Pancreas (tissue), 10 donors: Measurements from ENCODE around the gene HJURP. TPM values are rescaled to one million over a fixed set of nuclear protein-coding genes. Genes with fewer than 3 reads are reported as not detected.

Experiments used
- ATAC-seq, 4 donors: fragments of 200-7000 bp; cut with Tn5 transposase; one replicate each; pipeline versions ENCODE4 v1.8.0 to v1.9.1; 2020; ENCODE audit warnings: mild to moderate bottlenecking in 4 of 4, moderate library complexity in 4 of 4
- DNase-seq, 6 donors: peaks; one replicate each; pipeline ENCODE4 v3.0.0-alpha.2; 2020
- FAIRE-seq: peaks from 2 replicates; lab custom pipeline; 2012; peaks lifted over from hg19 to GRCh38; lab: Jason Lieb, UNC
- H3K27ac ChIP-seq, 4 donors: fragments of 200-600 bp; sonication (generic); 1 replicate in 3 of 4; 2 replicates in 1 of 4; pipeline versions ENCODE4 v1.5.0 to v1.8.0; 2020
- H3K27me3 ChIP-seq, 4 donors: fragments of 200-600 bp; one replicate each; pipeline ENCODE4 v1.8.0; 2021
- H3K36me3 ChIP-seq, 3 donors: fragments of 200-600 bp; sonication (generic) in 1 of 3; one replicate each; pipeline versions ENCODE4 v1.5.0 to v1.8.0; 2020 to 2021
- H3K4me1 ChIP-seq, 3 donors: fragments of 200-600 bp; one replicate each; pipeline ENCODE4 v1.8.0; 2021
- H3K4me3 ChIP-seq, 4 donors: fragments of 200-600 bp; sonication (generic) in 2 of 4; one replicate each; pipeline versions ENCODE4 v1.5.0 to v1.8.0; 2020 to 2021
- H3K9me3 ChIP-seq, 4 donors: fragments of 200-600 bp; one replicate each; pipeline ENCODE4 v1.8.0; 2021
- WGBS, 2 donors: extraction: QIAGEN DNeasy Blood & Tissue Kit; methylation state at CpG; one replicate each; pipeline ENCODE4 v1.1.7; 2013; 5-methylcytosine and 5-hydroxymethylcytosine counted together
- intact Hi-C, 3 donors: fragments of 100-400 bp; cut with DNase I; formaldehyde crosslinking; loops; one replicate each; pipeline versions ENCODE4 v1.11.1 to v1.14.2; 2022
- polyA plus RNA-seq, 2 donors: library from polyadenylated mRNA; stranded (reverse); fragments of 200-250 nt; gene quantifications; one replicate each; pipeline ENCODE4 v1.2.3, GENCODE V29; 2013
- total RNA-seq, 6 donors: library from RNA; stranded (reverse); fragmentation: NEBNext Ultra II Directional in 4 of 6; extraction: Animal tissue kit (Norgen Biotek cat#: 25700) in 4 of 6; gene quantifications; one replicate each; pipeline versions ENCODE4 v1.2.1 to v1.2.4, GENCODE V29; 2021 to 2023
- TF ChIP-seq, protein P1 (sequence below), 4 donors: fragments of 200-600 bp; sonication (generic) in 3 of 4; IDR thresholded peaks; one replicate each; pipeline versions ENCODE4 v1.5.0 to v1.8.0; 2021; ENCODE audit warnings: antibody characterized with exemption in 4 of 4
- donor health status: healthy with polysubstance abuse.
- donor health status: DM: no; HTN: no; CAD: no; lungs with moderate emphysema.
- donor health status: DM: no; HTN: no; CAD: no.
- donor health status: control.
- donor health status: control.
- donor health status: Bipolar disorder and iron deficiency.
- donor health status: DM: yes; HTN: yes; CAD: no.
- donor health status: DM: no; HTN: no; CAD: no.
- donor health status: DM: no; HTN: no; CAD: no.
- donor health status: DM: yes; HTN: yes; CAD: no.

The HJURP gene
- total and polyA plus RNA-seq, 8 donors: 0.16 to 1.2 (median 0.47) TPM; not detected in 3

DNA sequence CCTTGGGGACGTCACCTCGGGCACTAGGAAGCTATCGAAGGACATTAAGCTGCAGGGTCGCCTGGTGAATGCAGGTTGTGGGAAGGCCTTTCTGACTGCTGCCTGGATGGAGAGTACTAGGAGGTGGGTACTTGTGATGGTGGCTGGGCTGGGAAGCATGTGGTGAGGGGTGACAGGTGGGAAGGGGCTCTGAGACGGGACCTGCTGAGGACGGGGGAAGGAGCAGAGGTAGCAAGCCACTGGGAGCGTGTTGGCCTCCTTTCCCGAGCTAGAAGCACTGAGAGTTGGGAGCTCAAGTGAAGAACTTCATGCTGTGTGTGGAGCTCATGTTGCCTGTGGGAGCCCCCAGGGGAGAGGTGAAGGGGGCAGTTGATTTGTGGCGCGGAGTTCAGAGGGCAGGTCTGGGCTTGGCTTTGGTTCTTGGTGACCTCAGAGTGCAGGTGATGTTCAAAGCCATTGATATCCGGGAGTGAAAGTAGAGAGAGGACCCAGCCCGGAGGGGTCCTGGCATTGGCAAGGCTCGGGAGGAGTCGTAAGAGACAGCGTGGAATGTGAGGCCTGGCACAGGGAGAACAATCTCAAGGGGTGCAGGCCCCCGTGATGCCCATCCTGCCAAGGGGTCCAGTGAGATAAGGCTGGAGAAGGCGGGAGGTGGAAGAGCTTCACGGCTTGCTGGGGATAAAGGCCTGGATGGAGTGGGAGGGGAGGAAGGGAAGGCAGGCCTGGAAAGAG is 63.0 kb downstream of the HJURP start:
- ATAC-seq: no peak
- no peak for DNase-seq
- TF ChIP-seq, protein P1, sequence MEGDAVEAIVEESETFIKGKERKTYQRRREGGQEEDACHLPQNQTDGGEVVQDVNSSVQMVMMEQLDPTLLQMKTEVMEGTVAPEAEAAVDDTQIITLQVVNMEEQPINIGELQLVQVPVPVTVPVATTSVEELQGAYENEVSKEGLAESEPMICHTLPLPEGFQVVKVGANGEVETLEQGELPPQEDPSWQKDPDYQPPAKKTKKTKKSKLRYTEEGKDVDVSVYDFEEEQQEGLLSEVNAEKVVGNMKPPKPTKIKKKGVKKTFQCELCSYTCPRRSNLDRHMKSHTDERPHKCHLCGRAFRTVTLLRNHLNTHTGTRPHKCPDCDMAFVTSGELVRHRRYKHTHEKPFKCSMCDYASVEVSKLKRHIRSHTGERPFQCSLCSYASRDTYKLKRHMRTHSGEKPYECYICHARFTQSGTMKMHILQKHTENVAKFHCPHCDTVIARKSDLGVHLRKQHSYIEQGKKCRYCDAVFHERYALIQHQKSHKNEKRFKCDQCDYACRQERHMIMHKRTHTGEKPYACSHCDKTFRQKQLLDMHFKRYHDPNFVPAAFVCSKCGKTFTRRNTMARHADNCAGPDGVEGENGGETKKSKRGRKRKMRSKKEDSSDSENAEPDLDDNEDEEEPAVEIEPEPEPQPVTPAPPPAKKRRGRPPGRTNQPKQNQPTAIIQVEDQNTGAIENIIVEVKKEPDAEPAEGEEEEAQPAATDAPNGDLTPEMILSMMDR (IDR thresholded peaks at IDR 0.05): no peak
- Histone ChIP-seq H3K27ac (no peak overlapping the region), H3K36me3 (no peaks in the 10 kb centered on the region), H3K4me3 (no peak overlapping the region), H3K27me3 (no peaks in the 10 kb centered on the region), H3K9me3 (no peaks in the 10 kb centered on the region), H3K4me1 (no peaks in the 10 kb centered on the region)
- FAIRE-seq: no peak
- 68 to 72% methylated on average over 18 of the region's 18 CpGs for WGBS, 2 donors
- intact Hi-C loops: no loop called here

DNA sequence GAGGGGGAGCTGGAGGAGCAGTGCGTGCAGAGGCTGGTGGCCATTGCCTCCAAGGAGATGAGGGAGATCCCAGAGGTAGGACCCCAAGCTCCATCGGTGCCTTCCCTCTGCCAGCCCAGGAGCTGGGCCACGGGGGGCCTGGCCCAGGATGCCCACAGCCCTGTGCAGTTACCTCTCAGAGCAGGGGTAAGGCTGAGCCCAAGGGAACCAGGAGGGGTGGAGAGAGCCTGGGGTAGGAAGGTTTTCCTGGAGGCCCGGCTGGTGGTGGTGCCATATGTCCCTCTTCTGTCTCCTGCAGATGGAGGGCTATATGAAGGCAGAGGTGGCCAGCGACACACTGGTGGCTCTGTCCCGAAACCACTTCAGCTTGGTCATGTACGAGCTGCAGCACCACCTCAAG is 64.8 kb downstream of the HJURP start:
- DNase-seq (no peak), FAIRE-seq (no peak), ATAC-seq (no peak)
- TF ChIP-seq, protein P1 (IDR thresholded peaks at IDR 0.05): no peak
- Histone ChIP-seq H3K36me3 (no peaks in the 10 kb centered on the region), H3K4me1 (no peaks in the 10 kb centered on the region), H3K27ac (no peak overlapping the region), H3K4me3 (no peak overlapping the region), H3K9me3 (no peaks in the 10 kb centered on the region), H3K27me3 (no peaks in the 10 kb centered on the region)
- WGBS, 2 donors: 85 to 89% methylated on average over 7 of the region's 7 CpGs
- intact Hi-C loops: no loop called here

Other genes with a start within 250 kb of the HJURP start
- gene UGT1A8, start 236.9 kb downstream of the HJURP start, total RNA-seq: under 1 TPM in 1 of 6 donors, not detected in 5; 0.12 TPM
- gene UGT1A8, start 236.9 kb downstream of the HJURP start, polyA plus RNA-seq: not detected
- under 1 TPM in 1 of 6 donors, not detected in 5; 0.09 TPM for gene UGT1A10, start 218.1 kb downstream of the HJURP start, total RNA-seq
- gene UGT1A10, start 218.1 kb downstream of the HJURP start, polyA plus RNA-seq: not detected
- gene UGT1A9, start 182.6 kb downstream of the HJURP start, total RNA-seq: under 1 TPM in 1 of 6 donors, not detected in 5; 0.09 TPM
- gene UGT1A9, start 182.6 kb downstream of the HJURP start, polyA plus RNA-seq: not detected
- not detected for gene UGT1A7, start 172.6 kb downstream of the HJURP start, total RNA-seq
- not detected for gene UGT1A7, start 172.6 kb downstream of the HJURP start, polyA plus RNA-seq
- gene UGT1A6, start 161.6 kb downstream of the HJURP start, total RNA-seq: under 1 TPM in 1 of 6 donors, not detected in 5; 0.69 TPM
- gene UGT1A6, start 161.6 kb downstream of the HJURP start, polyA plus RNA-seq: under 1 TPM in 1 of 2 donors, not detected in 1; 0.05 TPM
- gene UGT1A5, start 141.6 kb downstream of the HJURP start, total RNA-seq: not detected
- gene UGT1A5, start 141.6 kb downstream of the HJURP start, polyA plus RNA-seq: not detected
- gene UGT1A4, start 135.8 kb downstream of the HJURP start, total RNA-seq: under 1 TPM in 1 of 6 donors, not detected in 5; 0.19 TPM
- not detected for gene UGT1A4, start 135.8 kb downstream of the HJURP start, polyA plus RNA-seq
- not detected for gene UGT1A3, start 125.5 kb downstream of the HJURP start, total RNA-seq
- not detected for gene UGT1A3, start 125.5 kb downstream of the HJURP start, polyA plus RNA-seq
- gene UGT1A1, start 94.3 kb downstream of the HJURP start, total RNA-seq: under 1 TPM in 1 of 6 donors, not detected in 5; 0.28 TPM
- not detected for gene UGT1A1, start 94.3 kb downstream of the HJURP start, polyA plus RNA-seq
- not detected for gene MROH2A, start 76.2 kb downstream of the HJURP start, total RNA-seq
- not detected for gene MROH2A, start 76.2 kb downstream of the HJURP start, polyA plus RNA-seq
- gene TRPM8, start 62.8 kb upstream of the HJURP start, total RNA-seq: under 1 TPM in 5 of 6 donors, not detected in 1; 0.09 to 1.00 (median 0.32) TPM
- gene TRPM8, start 62.8 kb upstream of the HJURP start, polyA plus RNA-seq: under 1 TPM; 0.08 to 0.23 TPM
- not detected for gene SPP2, start 196.2 kb upstream of the HJURP start, total RNA-seq
- gene SPP2, start 196.2 kb upstream of the HJURP start, polyA plus RNA-seq: not detected